Measurements from ENCODE around the gene FAM187B.

Gene FAM187B

GRCh38 chr19:35206855-35207254, 21.7 kb downstream of the FAM187B start:
- ChIA-PET POLR2A (no interaction called here), CTCF (interaction anchor here (1.1 to 1.9 kb wide), 3 partner anchors 70 to 163 kb away, joined by 3 to 4 read pairs (median 4); partner anchors contain the start of gene LGI4)
- DNase-seq (ENCODE audit: extremely low spot score) = no peak
- TF ChIP-seq, protein P1, sequence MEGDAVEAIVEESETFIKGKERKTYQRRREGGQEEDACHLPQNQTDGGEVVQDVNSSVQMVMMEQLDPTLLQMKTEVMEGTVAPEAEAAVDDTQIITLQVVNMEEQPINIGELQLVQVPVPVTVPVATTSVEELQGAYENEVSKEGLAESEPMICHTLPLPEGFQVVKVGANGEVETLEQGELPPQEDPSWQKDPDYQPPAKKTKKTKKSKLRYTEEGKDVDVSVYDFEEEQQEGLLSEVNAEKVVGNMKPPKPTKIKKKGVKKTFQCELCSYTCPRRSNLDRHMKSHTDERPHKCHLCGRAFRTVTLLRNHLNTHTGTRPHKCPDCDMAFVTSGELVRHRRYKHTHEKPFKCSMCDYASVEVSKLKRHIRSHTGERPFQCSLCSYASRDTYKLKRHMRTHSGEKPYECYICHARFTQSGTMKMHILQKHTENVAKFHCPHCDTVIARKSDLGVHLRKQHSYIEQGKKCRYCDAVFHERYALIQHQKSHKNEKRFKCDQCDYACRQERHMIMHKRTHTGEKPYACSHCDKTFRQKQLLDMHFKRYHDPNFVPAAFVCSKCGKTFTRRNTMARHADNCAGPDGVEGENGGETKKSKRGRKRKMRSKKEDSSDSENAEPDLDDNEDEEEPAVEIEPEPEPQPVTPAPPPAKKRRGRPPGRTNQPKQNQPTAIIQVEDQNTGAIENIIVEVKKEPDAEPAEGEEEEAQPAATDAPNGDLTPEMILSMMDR (IDR thresholded peaks at IDR 0.05; ENCODE audit: control extremely low read depth, extremely low read depth, low read depth, missing control alignments) = no peak

DNA sequence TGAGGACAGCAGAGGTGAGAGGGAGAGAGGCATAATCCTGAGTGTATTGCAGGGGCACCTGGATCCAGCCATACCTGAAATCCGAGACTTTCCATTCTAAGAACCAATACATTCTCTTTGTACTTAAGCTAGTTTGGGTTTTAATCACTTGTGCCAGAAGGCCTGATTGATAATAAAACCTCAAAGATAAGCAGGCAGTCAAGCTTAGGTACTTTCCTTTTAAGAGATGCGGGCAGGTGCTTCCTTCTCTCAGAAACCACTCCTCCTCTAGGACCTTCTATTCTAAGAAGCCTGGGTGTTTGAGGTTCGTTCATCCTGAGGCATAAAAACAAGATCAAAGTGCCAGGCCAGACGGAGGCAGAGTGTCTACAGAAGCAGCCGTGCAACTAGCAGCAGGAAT, 22.2 kb downstream of the FAM187B start:
- peak; percentile 39 for DNase-seq (ENCODE audit: extremely low spot score)
- POLR2A ChIA-PET = no interaction called here
- CTCF ChIA-PET = interaction anchor here (1.1 to 1.9 kb wide), 3 partner anchors 70 to 162 kb away, joined by 3 to 4 read pairs (median 4); partner anchors contain the start of gene LGI4
- TF ChIP-seq, protein P1 (IDR thresholded peaks at IDR 0.05; ENCODE audit: control extremely low read depth, extremely low read depth, low read depth, missing control alignments) = no peak

- ChIA-PET CTCF (interaction anchor here (1.1 to 1.9 kb wide), 3 partner anchors 69 to 162 kb away, joined by 3 to 4 read pairs (median 4); partner anchors contain the start of gene LGI4), POLR2A (interaction anchor here (0.5 kb wide), 2 partner anchors 61 to 709 kb away, joined by 3 to 7 read pairs; no protein-coding TSS in a partner anchor)
- TF ChIP-seq, protein P1 (IDR thresholded peaks at IDR 0.05; ENCODE audit: control extremely low read depth, extremely low read depth, low read depth, missing control alignments) = no peak
- DNase-seq (ENCODE audit: extremely low spot score) = no peak
Measured at GRCh38 chr19:35205733-35206323, 22.7 kb downstream of the FAM187B start.

DNA sequence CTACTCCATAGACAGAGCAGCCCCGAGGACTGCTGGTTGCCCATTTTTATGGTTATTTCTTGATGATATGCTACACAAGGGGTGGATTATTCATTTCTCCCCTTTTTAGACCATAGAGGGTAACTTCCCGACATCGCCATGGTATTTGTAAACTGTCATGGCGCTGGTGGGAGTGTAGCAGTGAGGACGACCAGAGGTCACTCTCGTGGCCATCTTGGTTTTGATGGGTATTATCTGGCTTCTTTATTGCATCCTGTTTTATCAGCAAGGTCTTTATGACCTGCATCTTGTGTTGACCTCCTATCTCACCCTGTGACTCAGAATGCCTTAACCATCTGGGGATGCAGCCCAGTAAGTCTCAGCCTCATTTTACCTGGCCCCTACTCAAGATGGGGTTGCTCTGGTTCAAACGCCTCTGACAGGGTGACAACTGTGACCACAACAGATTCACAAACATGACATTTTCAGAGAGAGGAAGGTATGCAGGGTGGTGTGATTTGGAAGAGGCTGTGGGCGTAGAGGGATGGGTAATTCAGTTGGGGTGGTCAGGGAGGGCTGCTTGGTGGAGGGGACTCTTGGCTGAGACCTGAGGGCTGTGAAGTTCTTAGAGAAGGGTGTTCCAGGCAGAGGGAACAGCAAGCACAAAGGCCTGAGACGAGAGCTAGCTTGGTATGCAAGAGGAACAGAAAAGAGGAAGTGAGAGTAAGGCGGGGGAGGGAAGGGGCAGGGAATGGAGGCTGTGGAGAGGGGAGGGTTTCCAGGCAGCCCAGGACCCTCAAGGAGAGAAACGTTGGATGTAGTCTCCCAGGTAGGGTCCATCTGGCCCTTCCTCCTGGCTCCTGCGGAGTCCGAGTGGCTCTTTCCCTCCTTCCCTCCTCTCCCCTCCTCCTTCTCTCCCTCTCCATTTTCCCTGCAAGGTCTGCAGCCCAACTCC, 23.5 kb downstream of the FAM187B start:
- POLR2A ChIA-PET = interaction anchor here (0.5 to 0.6 kb wide), 4 partner anchors 61 to 710 kb away, joined by 3 to 7 read pairs (median 4); partner anchors contain the start of gene PSENEN
- peak; percentile 75 for DNase-seq (ENCODE audit: extremely low spot score)

GRCh38 chr19:35202722-35203688, 25.5 kb downstream of the FAM187B start:
- DNase-seq (ENCODE audit: extremely low spot score) = no peak
- TF ChIP-seq, protein P1 (IDR thresholded peaks at IDR 0.05; ENCODE audit: control extremely low read depth, extremely low read depth, low read depth, missing control alignments) = no peak
- ChIA-PET CTCF (interaction anchor here (0.8 to 0.9 kb wide), 2 partner anchors 34 to 67 kb away, joined by 3 read pairs; no protein-coding TSS in a partner anchor), POLR2A (no interaction called here)

More for the DNA sequence above, 23.5 kb downstream of the FAM187B start:
- TF ChIP-seq, protein P1 (IDR thresholded peaks at IDR 0.05; ENCODE audit: control extremely low read depth, extremely low read depth, low read depth, missing control alignments) = no peak
- CTCF ChIA-PET = interaction anchor here (1.0 kb wide), 1 partner anchor 59 kb away, joined by 3 read pairs; no protein-coding TSS in a partner anchor
